ENCODE results near the gene EMP1. TPM values are rescaled to one million over a fixed set of nuclear protein-coding genes. Genes with fewer than 3 reads are reported as not detected.

EMP1 gene
- total RNA-seq, 1 donor = 75.6 TPM

GRCh38 chr12:13198876-13199275, 2.4 kb downstream of the EMP1 start:
- peak overlapping the region; percentile 76 for H3K4me3 ChIP-seq (ENCODE audit: low read depth, low read length)
- TF ChIP-seq CTCF (IDR thresholded peaks at IDR 0.05; ENCODE audit: insufficient read depth, low read depth, low read length) = no peak
- peak; percentile 45 for DNase-seq (ENCODE audit: low read depth)

GRCh38 chr12:13199592-13199991, 3.1 kb downstream of the EMP1 start:
- TF ChIP-seq CTCF (IDR thresholded peaks at IDR 0.05; ENCODE audit: insufficient read depth, low read depth, low read length) = no peak
- DNase-seq (ENCODE audit: low read depth) = no peak
- H3K4me3 ChIP-seq (ENCODE audit: low read depth, low read length) = no peak overlapping the region

GRCh38 chr12:13200841-13201240, 4.3 kb downstream of the EMP1 start:
- H3K4me3 ChIP-seq (ENCODE audit: low read depth, low read length) = no peak overlapping the region
- no peak for DNase-seq (ENCODE audit: low read depth)
- TF ChIP-seq CTCF (IDR thresholded peaks at IDR 0.05; ENCODE audit: insufficient read depth, low read depth, low read length) = no peak

- H3K4me3 ChIP-seq (ENCODE audit: low read depth, low read length) = no peak overlapping the region
- peak; percentile 37 for TF ChIP-seq CTCF (IDR thresholded peaks at IDR 0.05; ENCODE audit: insufficient read depth, low read depth, low read length)
- DNase-seq (ENCODE audit: low read depth) = peak; percentile 68
Measured at GRCh38 chr12:13203034-13203922, 6.8 kb downstream of the EMP1 start.

- no peak for TF ChIP-seq CTCF (IDR thresholded peaks at IDR 0.05; ENCODE audit: insufficient read depth, low read depth, low read length)
- H3K4me3 ChIP-seq (ENCODE audit: low read depth, low read length) = no peak overlapping the region
- peak; percentile 95 for DNase-seq (ENCODE audit: low read depth)
Measured at GRCh38 chr12:13204428-13204827, 7.9 kb downstream of the EMP1 start.

- peak; percentile 92 for DNase-seq (ENCODE audit: low read depth)
- no peak for TF ChIP-seq CTCF (IDR thresholded peaks at IDR 0.05; ENCODE audit: insufficient read depth, low read depth, low read length)
- no peak overlapping the region for H3K4me3 ChIP-seq (ENCODE audit: low read depth, low read length)
Measured at GRCh38 chr12:13205809-13206559, 9.5 kb downstream of the EMP1 start.

Data from fibroblast of villous mesenchyme (primary cell).